Lower lobe of right lung (tissue), 2 donors: Measurements from ENCODE around the gene RAB4B. TPM values are rescaled to one million over a fixed set of nuclear protein-coding genes. Genes with fewer than 3 reads are reported as not detected.

ENCODE experiments used
- ATAC-seq, 2 donors: fragments of 200-7000 bp; cut with Tn5 transposase; one replicate each; pipeline ENCODE4 v1.9.1; 2020 to 2022; ENCODE audit warnings: mild to moderate bottlenecking in 2 of 2, moderate library complexity in 2 of 2
- DNase-seq: peaks from one replicate; pipeline ENCODE4 v3.0.0-alpha.2; 2020
- H3K27ac ChIP-seq: fragments of 200-600 bp; one replicate; pipeline ENCODE4 v1.8.0; 2022
- H3K27me3 ChIP-seq: fragments of 200-600 bp; one replicate; pipeline ENCODE4 v1.8.0; 2022; ENCODE audit warnings: low read depth
- H3K36me3 ChIP-seq: fragments of 200-600 bp; one replicate; pipeline ENCODE4 v1.8.0; 2022; ENCODE audit warnings: mild to moderate bottlenecking
- H3K4me1 ChIP-seq: fragments of 200-600 bp; one replicate; pipeline ENCODE4 v1.8.0; 2022
- H3K4me3 ChIP-seq: fragments of 200-600 bp; one replicate; pipeline ENCODE4 v1.8.0; 2022; ENCODE audit warnings: mild to moderate bottlenecking
- H3K9me3 ChIP-seq: fragments of 200-600 bp; one replicate; pipeline ENCODE4 v1.8.0; 2022
- intact Hi-C: fragments of 100-400 bp; cut with DNase I; formaldehyde crosslinking; loops from one replicate; pipeline ENCODE4 v1.11.0; 2022
- total RNA-seq: library from RNA; stranded (reverse); fragmentation: NEBNext Ultra II Directional; extraction: Animal tissue kit (Norgen Biotek cat#: 25700); gene quantifications from one replicate; pipeline ENCODE4 v1.2.1, GENCODE V29; 2021
- TF ChIP-seq, protein P1 (sequence below): fragments of 200-600 bp; IDR thresholded peaks from one replicate; pipeline ENCODE4 v1.8.0; 2022; ENCODE audit warnings: antibody characterized with exemption, mild to moderate bottlenecking
- donor health status: DM: no; HTN: yes; CAD: no; lungs with severe emphysema.

RAB4B gene
- total RNA-seq, 1 donor from 2014 or later: 48.5 TPM

DNA sequence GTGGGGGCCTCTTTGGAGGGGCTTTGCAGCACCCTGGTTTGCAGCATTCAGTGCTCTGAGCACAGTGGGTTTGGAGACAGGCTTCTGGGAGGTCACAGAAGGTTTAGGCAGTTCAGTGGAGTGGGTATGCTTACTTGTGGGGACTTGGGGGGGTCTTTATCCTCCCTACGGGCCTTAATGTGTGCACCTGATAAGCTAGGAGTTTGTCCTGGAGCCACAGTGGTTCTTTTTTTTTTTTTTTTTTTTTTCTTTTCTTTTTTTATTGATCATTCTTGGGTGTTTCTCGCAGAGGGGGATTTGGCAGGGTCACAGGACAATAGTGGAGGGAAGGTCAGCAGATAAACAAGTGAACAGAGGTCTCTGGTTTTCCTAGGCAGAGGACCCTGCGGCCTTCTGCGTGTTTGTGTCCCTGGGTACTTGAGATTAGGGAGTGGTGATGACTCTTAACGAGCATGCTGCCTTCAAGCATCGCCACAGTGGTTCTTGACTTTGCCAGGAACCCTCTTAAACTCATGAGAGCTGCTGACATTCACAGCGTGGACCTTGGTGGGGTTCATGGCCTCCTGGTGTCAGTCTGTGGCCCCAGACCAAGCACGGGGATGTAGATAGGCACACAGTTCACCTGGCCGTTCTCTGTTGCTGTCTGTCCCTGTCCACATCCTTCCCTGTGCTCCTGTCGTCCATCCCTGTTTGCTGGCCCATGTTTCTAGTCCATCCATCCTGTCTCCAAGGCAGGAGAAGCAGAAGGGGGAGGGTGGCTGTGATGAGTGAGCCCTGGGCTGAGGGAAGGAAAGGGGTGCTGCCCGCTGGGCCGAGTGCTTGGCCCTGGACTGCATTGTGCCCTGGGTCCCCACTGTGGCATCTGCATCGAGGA is 23.6 kb downstream of the RAB4B start:
- Histone ChIP-seq H3K4me1 (peaks cover 76% of the 10 kb centered on the region), H3K4me3 (peak overlapping the region; percentile 92), H3K27ac (peak overlapping the region; percentile 92), H3K9me3 (no peaks in the 10 kb centered on the region), H3K36me3 (peaks cover 61% of the 10 kb centered on the region), H3K27me3 (no peaks in the 10 kb centered on the region)
- ATAC-seq (peak in 1 of 2 donors; percentile 3), DNase-seq (no peak)
- intact Hi-C loops: no loop called here
- TF ChIP-seq, protein P1, sequence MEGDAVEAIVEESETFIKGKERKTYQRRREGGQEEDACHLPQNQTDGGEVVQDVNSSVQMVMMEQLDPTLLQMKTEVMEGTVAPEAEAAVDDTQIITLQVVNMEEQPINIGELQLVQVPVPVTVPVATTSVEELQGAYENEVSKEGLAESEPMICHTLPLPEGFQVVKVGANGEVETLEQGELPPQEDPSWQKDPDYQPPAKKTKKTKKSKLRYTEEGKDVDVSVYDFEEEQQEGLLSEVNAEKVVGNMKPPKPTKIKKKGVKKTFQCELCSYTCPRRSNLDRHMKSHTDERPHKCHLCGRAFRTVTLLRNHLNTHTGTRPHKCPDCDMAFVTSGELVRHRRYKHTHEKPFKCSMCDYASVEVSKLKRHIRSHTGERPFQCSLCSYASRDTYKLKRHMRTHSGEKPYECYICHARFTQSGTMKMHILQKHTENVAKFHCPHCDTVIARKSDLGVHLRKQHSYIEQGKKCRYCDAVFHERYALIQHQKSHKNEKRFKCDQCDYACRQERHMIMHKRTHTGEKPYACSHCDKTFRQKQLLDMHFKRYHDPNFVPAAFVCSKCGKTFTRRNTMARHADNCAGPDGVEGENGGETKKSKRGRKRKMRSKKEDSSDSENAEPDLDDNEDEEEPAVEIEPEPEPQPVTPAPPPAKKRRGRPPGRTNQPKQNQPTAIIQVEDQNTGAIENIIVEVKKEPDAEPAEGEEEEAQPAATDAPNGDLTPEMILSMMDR: no peak

DNA sequence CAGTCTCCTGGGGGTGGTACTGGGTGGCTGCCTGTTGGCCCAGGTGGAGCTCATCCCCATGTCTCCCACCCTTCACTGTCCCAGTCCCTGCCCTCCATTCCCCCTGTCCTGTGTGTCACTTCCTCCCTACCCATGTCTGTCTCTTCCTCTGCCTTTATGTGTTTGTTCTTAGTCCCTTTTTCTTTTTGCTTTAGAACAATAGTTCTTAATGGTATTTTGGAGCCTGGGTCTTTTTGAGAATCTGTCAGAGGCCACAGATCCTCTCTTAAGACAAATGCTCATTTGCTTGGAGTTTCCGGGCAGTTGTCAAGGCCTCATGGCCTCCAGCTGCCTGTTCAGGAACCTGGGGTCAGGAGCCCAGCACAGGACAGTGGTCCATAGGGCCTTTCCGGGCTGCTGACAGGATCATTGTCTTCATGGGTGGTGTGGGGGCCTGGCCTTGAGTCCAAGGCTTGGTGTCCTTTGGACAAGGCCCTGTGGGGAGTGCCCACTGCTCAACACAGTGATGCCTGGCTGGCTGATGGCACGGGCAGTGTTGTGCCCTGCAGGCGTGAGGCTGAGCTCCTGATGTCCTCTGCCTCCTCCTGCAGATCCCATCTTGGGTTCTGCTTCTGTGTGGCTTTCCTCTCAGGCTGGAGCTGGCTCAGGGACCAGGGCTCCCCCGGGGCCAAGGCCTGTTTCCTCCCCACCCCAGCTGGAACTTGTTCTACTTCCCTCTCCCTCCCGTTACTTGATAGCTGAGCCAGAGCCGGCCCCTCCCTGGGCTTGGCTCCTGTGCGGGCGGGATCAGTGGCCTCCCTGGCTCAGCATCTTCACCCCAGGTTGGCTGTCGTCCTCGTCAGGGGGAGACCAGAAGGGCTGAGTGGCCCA is 24.5 kb downstream of the RAB4B start:
- Histone ChIP-seq H3K9me3 (no peaks in the 10 kb centered on the region), H3K36me3 (peaks cover 70% of the 10 kb centered on the region), H3K4me1 (peaks cover 84% of the 10 kb centered on the region), H3K27me3 (no peaks in the 10 kb centered on the region), H3K27ac (peak overlapping the region; percentile 92), H3K4me3 (peak overlapping the region; percentile 92)
- TF ChIP-seq, protein P1: no peak
- intact Hi-C loops: no loop called here
- ATAC-seq (no peak), DNase-seq (no peak)

DNA sequence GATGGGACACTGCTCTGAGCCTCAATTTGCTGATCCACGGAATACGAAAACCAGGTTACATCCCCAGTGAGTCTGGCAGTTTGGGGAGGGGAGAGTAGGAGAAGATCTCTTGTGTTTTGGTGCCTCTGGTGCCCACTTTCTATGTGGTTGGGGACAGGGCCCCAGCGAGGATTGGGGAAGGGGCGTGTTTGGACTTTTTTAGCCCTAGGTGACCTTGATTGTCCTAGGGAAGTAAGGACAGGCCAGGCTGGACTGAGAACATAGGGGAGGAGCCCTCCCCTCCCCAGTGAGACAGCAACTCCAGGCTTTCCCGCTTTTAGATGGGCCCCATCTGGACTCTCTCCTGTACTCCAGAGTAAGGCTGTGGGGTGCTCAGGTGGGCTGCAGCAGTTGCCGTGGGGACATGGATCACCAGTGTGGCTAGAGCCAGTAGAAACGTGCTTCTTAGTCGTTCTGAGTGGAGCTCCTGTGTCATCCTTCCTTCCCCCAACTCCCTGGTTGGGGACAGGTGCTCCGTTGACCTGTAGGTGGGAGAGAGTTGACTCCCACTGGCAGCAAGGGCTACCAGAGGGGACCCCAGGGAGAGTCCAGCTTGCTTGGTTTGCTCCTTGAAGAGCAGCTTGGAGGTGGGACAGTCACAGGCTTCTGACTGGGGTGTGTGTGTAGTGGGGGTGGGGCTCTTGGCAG is 25.3 kb downstream of the RAB4B start:
- intact Hi-C loops: no loop called here
- Histone ChIP-seq H3K9me3 (no peaks in the 10 kb centered on the region), H3K27ac (peak overlapping the region; percentile 92), H3K27me3 (no peaks in the 10 kb centered on the region), H3K4me1 (peaks cover 84% of the 10 kb centered on the region), H3K4me3 (peak overlapping the region; percentile 92), H3K36me3 (peaks cover 77% of the 10 kb centered on the region)
- TF ChIP-seq, protein P1: no peak
- DNase-seq (no peak), ATAC-seq (no peak)

DNA sequence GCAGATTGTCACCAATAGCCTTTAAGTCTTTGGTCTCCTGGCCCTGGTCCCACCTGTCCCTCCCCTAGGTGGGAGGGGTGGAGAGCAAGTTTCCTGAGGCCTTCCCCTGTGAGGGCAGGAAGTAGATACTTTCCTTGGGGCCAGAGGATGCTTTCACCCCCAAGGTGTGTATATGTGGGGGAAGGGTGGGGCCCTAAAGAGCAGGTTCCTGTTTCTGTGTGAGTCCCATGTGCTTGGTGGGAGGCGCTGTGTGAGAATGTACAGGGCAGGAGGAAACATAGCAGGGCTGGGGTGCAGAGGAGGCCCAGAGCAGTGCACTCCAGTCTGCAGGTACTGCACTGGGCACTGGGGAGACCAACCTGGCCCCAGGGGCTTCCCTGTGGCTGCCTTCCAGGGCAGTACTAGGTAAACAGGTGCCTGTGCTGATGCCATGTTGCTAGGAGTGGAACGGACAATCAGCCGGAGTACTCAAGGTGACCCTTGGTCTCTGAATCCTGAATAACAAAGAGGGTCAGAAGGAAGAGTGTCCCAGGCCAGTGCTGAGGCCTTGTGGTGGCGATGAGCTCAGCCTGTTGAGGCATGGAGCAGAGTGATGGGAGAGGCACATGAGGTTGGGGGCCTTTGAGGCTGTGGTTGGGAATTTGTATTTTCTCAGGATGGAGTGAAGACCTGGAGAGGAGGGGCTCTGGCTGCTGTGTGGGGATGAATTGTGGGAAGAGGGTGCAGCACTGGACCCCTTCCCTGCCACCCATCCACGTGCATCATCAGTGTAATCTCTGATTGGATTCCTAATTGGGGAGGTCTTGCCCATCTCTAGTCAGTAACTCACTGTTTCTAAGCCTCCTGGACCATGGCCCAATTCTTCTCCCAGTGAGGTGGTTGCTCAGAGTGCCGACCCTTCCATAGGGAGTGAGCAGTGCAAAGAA is 26.1 kb downstream of the RAB4B start:
- DNase-seq (peak; percentile 83), ATAC-seq (peak; percentile 1 to 29)
- no peaks in the 10 kb centered on the region for H3K9me3 ChIP-seq
- peak overlapping the region; percentile 92 for H3K4me3 ChIP-seq
- H3K4me1 ChIP-seq: peaks cover 92% of the 10 kb centered on the region
- H3K27ac ChIP-seq: peak overlapping the region; percentile 92
- intact Hi-C loops: no loop called here
- peaks cover 86% of the 10 kb centered on the region for H3K36me3 ChIP-seq
- no peaks in the 10 kb centered on the region for H3K27me3 ChIP-seq
- TF ChIP-seq, protein P1: no peak
